ENCODE measurements around the gene C16orf74. TPM values are rescaled to one million over a fixed set of nuclear protein-coding genes. Genes with fewer than 3 reads are reported as not detected.

C16orf74 gene
- polyA plus RNA-seq, 1 donor (not counting 4 experiments of a cell fraction or from before 2014, with no cell fraction given): 35.3 TPM

DNA sequence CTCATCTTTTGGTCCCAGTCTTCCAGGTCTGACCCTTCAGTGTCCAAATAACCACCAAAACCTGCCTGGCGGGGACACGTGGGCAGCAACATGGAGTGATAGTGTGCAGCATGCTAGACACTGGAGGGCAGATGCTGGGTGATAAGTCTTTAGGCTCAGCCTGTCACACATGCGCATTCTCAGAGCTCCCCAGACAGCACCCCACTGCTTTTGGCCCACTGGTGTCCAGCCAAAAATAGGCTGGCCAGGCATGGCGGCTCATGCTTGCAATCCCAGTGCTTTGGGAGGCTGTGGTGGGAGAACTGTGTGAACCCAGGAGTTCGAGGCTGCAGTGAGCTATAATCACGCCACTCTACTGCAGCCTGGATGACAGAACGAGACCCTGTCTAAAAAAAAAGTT lies 74.4 kb downstream of the C16orf74 start:
- H4K20me1 ChIP-seq (ENCODE audit: control insufficient read depth, extremely low read depth, insufficient read depth, low read length): no peaks in the 10 kb centered on the region
- no peak overlapping the region for H2AFZ ChIP-seq (ENCODE audit: control insufficient read depth, low read length)
- H3K36me3 ChIP-seq (ENCODE audit: control insufficient read depth in 2 of 2, extremely low read depth in 1 of 2, insufficient read depth in 2 of 2, low read length in 2 of 2): peaks cover 17 to 24% of the 10 kb centered on the region in 2 experiments
- no peak overlapping the region for H3K9ac ChIP-seq (ENCODE audit: control insufficient read depth, extremely low read depth, insufficient read depth, low read length)
- FAIRE-seq (no peak), DNase-seq (ENCODE audit: low read depth, low spot score) (no peak)
- H3K27me3 ChIP-seq (ENCODE audit: control insufficient read depth, extremely low read depth, insufficient read depth, low read length): no peaks in the 10 kb centered on the region
- dilution Hi-C loops (cut with MboI; ENCODE audit: extremely low pct_ligation_motif_present, low sequenced_read_pairs): no loop called here
- H3K9me3 ChIP-seq (ENCODE audit: control insufficient read depth, low read depth, low read length): no peaks in the 10 kb centered on the region
- H3K27ac ChIP-seq (ENCODE audit: control insufficient read depth, insufficient read depth, low read length): no peak overlapping the region
- no peaks in the 10 kb centered on the region for H3K79me2 ChIP-seq (ENCODE audit: control insufficient read depth, insufficient read depth, low read length)
- TF ChIP-seq CTCF (optimal IDR thresholded peaks at IDR 0.05 in 1 of 3, IDR thresholded peaks at IDR 0.05 in 1 of 3, conservative IDR thresholded peaks at IDR 0.05 in 1 of 3; ENCODE audit: extremely low read depth in 1 of 3, insufficient read depth in 2 of 3, low read length in 3 of 3): no peak
- no peak for TF ChIP-seq EZH2 (IDR thresholded peaks at IDR 0.05; ENCODE audit: low read length)
- no peaks in the 10 kb centered on the region for H3K4me1 ChIP-seq (ENCODE audit: control insufficient read depth, extremely low read depth, insufficient read depth, low read length)
- no peaks in the 10 kb centered on the region for H3K9me1 ChIP-seq (ENCODE audit: control insufficient read depth, extremely low read depth, insufficient read depth, low read length)
- no peak overlapping the region for H3K4me2 ChIP-seq (ENCODE audit: control insufficient read depth, extremely low read depth, insufficient read depth, low read depth, low read length)
- H3K4me3 ChIP-seq (ENCODE audit: control insufficient read depth in 2 of 3, extremely low read depth in 1 of 3, insufficient read depth in 2 of 3, low read depth in 1 of 3, low read length in 3 of 3): no peak overlapping the region

DNA sequence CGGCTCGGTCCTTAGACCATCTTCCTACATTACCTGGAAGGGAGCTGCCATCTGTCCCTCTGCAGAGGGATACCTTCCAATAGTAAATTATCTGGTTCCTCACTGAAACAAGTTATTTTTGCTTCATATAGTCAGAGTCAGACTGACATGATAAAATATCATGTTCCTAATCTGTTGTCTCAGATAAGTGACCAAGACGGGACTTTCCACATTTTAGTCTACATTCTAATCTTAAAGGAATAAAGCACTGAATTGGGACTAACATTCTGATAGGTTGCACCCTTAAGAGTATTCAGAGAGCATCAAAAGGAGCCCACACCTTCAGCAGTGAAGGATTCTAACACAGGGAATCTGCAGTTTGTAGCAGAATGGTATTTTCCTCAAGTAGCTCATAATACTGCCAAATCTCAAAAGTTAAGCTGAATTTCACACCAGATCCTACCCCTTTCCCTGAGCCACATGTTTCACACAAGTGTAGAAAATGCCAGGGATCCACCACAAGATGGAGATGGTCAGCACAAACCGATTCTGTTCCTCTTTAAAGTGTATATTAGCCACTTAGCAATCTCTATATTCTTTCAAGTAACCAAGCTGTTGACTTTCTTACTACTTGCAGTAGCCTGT lies 75.5 kb downstream of the C16orf74 start:
- dilution Hi-C loops (cut with MboI; ENCODE audit: extremely low pct_ligation_motif_present, low sequenced_read_pairs): no loop called here
- H3K9me3 ChIP-seq (ENCODE audit: control insufficient read depth, low read depth, low read length): no peaks in the 10 kb centered on the region
- no peaks in the 10 kb centered on the region for H3K79me2 ChIP-seq (ENCODE audit: control insufficient read depth, insufficient read depth, low read length)
- H2AFZ ChIP-seq (ENCODE audit: control insufficient read depth, low read length): no peak overlapping the region
- H3K9ac ChIP-seq (ENCODE audit: control insufficient read depth, extremely low read depth, insufficient read depth, low read length): no peak overlapping the region
- TF ChIP-seq CTCF (optimal IDR thresholded peaks at IDR 0.05 in 1 of 3, IDR thresholded peaks at IDR 0.05 in 1 of 3, conservative IDR thresholded peaks at IDR 0.05 in 1 of 3; ENCODE audit: extremely low read depth in 1 of 3, insufficient read depth in 2 of 3, low read length in 3 of 3) (peak; percentile 39 to 64 (median 54)), EZH2 (IDR thresholded peaks at IDR 0.05; ENCODE audit: low read length) (no peak)
- H3K4me2 ChIP-seq (ENCODE audit: control insufficient read depth, extremely low read depth, insufficient read depth, low read depth, low read length): no peak overlapping the region
- FAIRE-seq (peak; percentile 39), DNase-seq (ENCODE audit: low read depth, low spot score) (no peak)
- H3K4me1 ChIP-seq (ENCODE audit: control insufficient read depth, extremely low read depth, insufficient read depth, low read length): no peaks in the 10 kb centered on the region
- no peaks in the 10 kb centered on the region for H3K27me3 ChIP-seq (ENCODE audit: control insufficient read depth, extremely low read depth, insufficient read depth, low read length)
- no peak overlapping the region for H3K27ac ChIP-seq (ENCODE audit: control insufficient read depth, insufficient read depth, low read length)
- peaks cover 18 to 19% of the 10 kb centered on the region in 2 experiments for H3K36me3 ChIP-seq (ENCODE audit: control insufficient read depth in 2 of 2, extremely low read depth in 1 of 2, insufficient read depth in 2 of 2, low read length in 2 of 2)
- H3K9me1 ChIP-seq (ENCODE audit: control insufficient read depth, extremely low read depth, insufficient read depth, low read length): no peaks in the 10 kb centered on the region
- H4K20me1 ChIP-seq (ENCODE audit: control insufficient read depth, extremely low read depth, insufficient read depth, low read length): no peaks in the 10 kb centered on the region
- no peak overlapping the region for H3K4me3 ChIP-seq (ENCODE audit: control insufficient read depth in 2 of 3, extremely low read depth in 1 of 3, insufficient read depth in 2 of 3, low read depth in 1 of 3, low read length in 3 of 3)

All from keratinocyte (primary cell).